ENCODE measurements around the gene PNKD. TPM values are rescaled to one million over a fixed set of nuclear protein-coding genes. Genes with fewer than 3 reads are reported as not detected.

PNKD gene
- total and polyA plus RNA-seq, 12 donors: 48.8 to 181 (median 87.4) TPM

GRCh38 chr2:218244204-218244603, 26.1 kb upstream of the PNKD start:
- no peak for DNase-seq
- H3K4me3 ChIP-seq: no peak overlapping the region
- no peak for TF ChIP-seq POLR2A (IDR thresholded peaks at IDR 0.05)
- 86 to 93% (median 87%) methylated on average over 1 of the region's 1 CpG for WGBS, 4 donors
- intact Hi-C loops (cut with DNase I): no loop called here
- peaks cover 0 to 98% of the 10 kb centered on the region in 2 donors for H3K36me3 ChIP-seq (replicated peaks in 1 of 2)
- no peak overlapping the region for H3K27ac ChIP-seq
- H3K27me3 ChIP-seq: no peaks in the 10 kb centered on the region
- H3K4me1 ChIP-seq (replicated peaks in 1 of 2): peaks cover 0 to 7% of the 10 kb centered on the region in 2 donors
- H3K9me3 ChIP-seq (replicated peaks in 1 of 3): no peaks in the 10 kb centered on the region

- intact Hi-C loops (cut with DNase I): no loop called here
- H3K27ac ChIP-seq: no peak overlapping the region
- WGBS, 4 donors: 75 to 80% (median 78%) methylated on average over 2 of the region's 2 CpGs
- H3K36me3 ChIP-seq (replicated peaks in 1 of 2): peaks cover 0 to 98% of the 10 kb centered on the region in 2 donors
- H3K27me3 ChIP-seq: no peaks in the 10 kb centered on the region
- H3K9me3 ChIP-seq (replicated peaks in 1 of 3): no peaks in the 10 kb centered on the region
- DNase-seq: no peak
- no peak overlapping the region for H3K4me3 ChIP-seq
- peaks cover 0 to 7% of the 10 kb centered on the region in 2 donors for H3K4me1 ChIP-seq (replicated peaks in 1 of 2)
- TF ChIP-seq CTCF (IDR thresholded peaks at IDR 0.05): no peak
- TF ChIP-seq POLR2A (IDR thresholded peaks at IDR 0.05): no peak
These were observed 25.7 kb upstream of the PNKD start for GRCh38 chr2:218244665-218245064.

GRCh38 chr2:218245214-218245613, 25.1 kb upstream of the PNKD start:
- intact Hi-C loops (cut with DNase I): no loop called here
- H3K4me1 ChIP-seq (replicated peaks in 1 of 2): peaks cover 0 to 7% of the 10 kb centered on the region in 2 donors
- no peaks in the 10 kb centered on the region for H3K9me3 ChIP-seq (replicated peaks in 1 of 3)
- H3K27me3 ChIP-seq: no peaks in the 10 kb centered on the region
- no peak for DNase-seq
- no peak overlapping the region for H3K27ac ChIP-seq
- 70 to 85% (median 80%) methylated on average over 5 of the region's 5 CpGs for WGBS, 4 donors
- no peak overlapping the region for H3K4me3 ChIP-seq
- peaks cover 0 to 98% of the 10 kb centered on the region in 2 donors for H3K36me3 ChIP-seq (replicated peaks in 1 of 2)
- TF ChIP-seq CTCF (IDR thresholded peaks at IDR 0.05) (no peak), POLR2A (IDR thresholded peaks at IDR 0.05) (no peak)

GRCh38 chr2:218249691-218250090, 20.6 kb upstream of the PNKD start:
- Histone ChIP-seq H3K4me1 (replicated peaks in 1 of 2) (peaks cover 0 to 1% of the 10 kb centered on the region in 2 donors), H3K9me3 (replicated peaks in 1 of 3) (no peaks in the 10 kb centered on the region), H3K27me3 (no peaks in the 10 kb centered on the region), H3K36me3 (replicated peaks in 1 of 2) (peaks cover 0 to 100% of the 10 kb centered on the region in 2 donors), H3K4me3 (no peak overlapping the region), H3K27ac (no peak overlapping the region)
- intact Hi-C loops (cut with DNase I): no loop called here
- WGBS, 4 donors: 82 to 91% (median 86%) methylated on average over 12 to 13 of the region's 13 CpGs
- no peak for TF ChIP-seq POLR2A (IDR thresholded peaks at IDR 0.05)
- TF ChIP-seq CTCF (IDR thresholded peaks at IDR 0.05): no peak
- peak in 1 of 7 donors; percentile 41 for DNase-seq

- Histone ChIP-seq H3K9me3 (replicated peaks in 1 of 3) (no peaks in the 10 kb centered on the region), H3K27me3 (no peaks in the 10 kb centered on the region), H3K27ac (peak overlapping the region in 1 of 5 donors; percentile 23), H3K36me3 (replicated peaks in 1 of 2) (peaks cover 0 to 86% of the 10 kb centered on the region in 2 donors), H3K4me1 (replicated peaks in 1 of 2) (no peaks in the 10 kb centered on the region), H3K4me3 (no peak overlapping the region)
- peak in 1 of 7 donors; percentile 43 for DNase-seq
- intact Hi-C loops (cut with DNase I): no loop called here
- 67 to 84% (median 78%) methylated on average over 7 of the region's 7 CpGs for WGBS, 4 donors
- no peak for TF ChIP-seq CTCF (IDR thresholded peaks at IDR 0.05)
- no peak for TF ChIP-seq POLR2A (IDR thresholded peaks at IDR 0.05)
These were observed 17.6 kb upstream of the PNKD start for GRCh38 chr2:218252509-218253231.

Measured in adrenal gland (tissue), 12 donors.